ENCODE results near the gene DTNB.
"Not testable (repeated sequence)": the region's sequence is repeated elsewhere in the genome, so short reads cannot be mapped to it uniquely, and the experiment has no call there.

DTNB gene

GRCh38 chr2:25682082-25682481 is 8.7 kb upstream of the DTNB start:
- no peak for DNase-seq

- no peak for DNase-seq
Observed at GRCh38 chr2:25677877-25678276, 4.5 kb upstream of the DTNB start.

GRCh38 chr2:25674077-25674362 is 643 bp upstream of the DTNB start:
- no peak for DNase-seq

- peak; percentile 76 for DNase-seq
Observed at GRCh38 chr2:25672494-25673299, 680 bp downstream of the DTNB start.

GRCh38 chr2:25671622-25672021 is 1.8 kb downstream of the DTNB start:
- DNase-seq: no peak

GRCh38 chr2:25669520-25669919 is 3.9 kb downstream of the DTNB start:
- no peak for DNase-seq

GRCh38 chr2:25666218-25666617 is 7.2 kb downstream of the DTNB start:
- no peak for DNase-seq

- not testable (repeated sequence) for DNase-seq
Observed at GRCh38 chr2:25665429-25665828, 7.9 kb downstream of the DTNB start.

GRCh38 chr2:25664965-25665307 is 8.4 kb downstream of the DTNB start:
- no peak for DNase-seq

GRCh38 chr2:25664183-25664964 is 9.0 kb downstream of the DTNB start:
- DNase-seq: no peak

- DNase-seq: no peak
Observed at GRCh38 chr2:25655316-25655715, 18.1 kb downstream of the DTNB start.

- no peak for DNase-seq
Observed at GRCh38 chr2:25654801-25655200, 18.6 kb downstream of the DTNB start.

GRCh38 chr2:25651782-25652455 is 21.5 kb downstream of the DTNB start:
- no peak for DNase-seq

GRCh38 chr2:25651066-25651465 is 22.3 kb downstream of the DTNB start:
- DNase-seq: no peak

- DNase-seq: no peak
Observed at GRCh38 chr2:25650256-25650655, 23.1 kb downstream of the DTNB start.

GRCh38 chr2:25649786-25650185 is 23.6 kb downstream of the DTNB start:
- DNase-seq: no peak

- DNase-seq: no peak
Observed at GRCh38 chr2:25642298-25642697, 31.1 kb downstream of the DTNB start.

GRCh38 chr2:25639696-25640095 is 33.7 kb downstream of the DTNB start:
- DNase-seq: no peak

GRCh38 chr2:25639131-25639530 is 34.2 kb downstream of the DTNB start:
- DNase-seq: no peak

GRCh38 chr2:25635797-25636196 is 37.6 kb downstream of the DTNB start:
- DNase-seq: no peak

- not testable (repeated sequence) for DNase-seq
Observed at GRCh38 chr2:25633801-25634200, 39.6 kb downstream of the DTNB start.

- no peak for DNase-seq
Observed at GRCh38 chr2:25632396-25632795, 41.0 kb downstream of the DTNB start.

- DNase-seq: no peak
Observed at GRCh38 chr2:25624635-25625034, 48.7 kb downstream of the DTNB start.

GRCh38 chr2:25623361-25623760 is 50.0 kb downstream of the DTNB start:
- no peak for DNase-seq
